NCI-H146 (cell line): ENCODE results near the gene B3GNT9.
A peak's percentile ranks its signal among the peaks of the same experiment; 100 is the strongest.
"Not testable (repeated sequence)": the region's sequence is repeated elsewhere in the genome, so short reads cannot be mapped to it uniquely, and the experiment has no call there.

Experiments
- DNase-seq: peaks from one replicate; lab custom pipeline; 2025; lab: John Stamatoyannopoulos, UW

B3GNT9 gene

DNA sequence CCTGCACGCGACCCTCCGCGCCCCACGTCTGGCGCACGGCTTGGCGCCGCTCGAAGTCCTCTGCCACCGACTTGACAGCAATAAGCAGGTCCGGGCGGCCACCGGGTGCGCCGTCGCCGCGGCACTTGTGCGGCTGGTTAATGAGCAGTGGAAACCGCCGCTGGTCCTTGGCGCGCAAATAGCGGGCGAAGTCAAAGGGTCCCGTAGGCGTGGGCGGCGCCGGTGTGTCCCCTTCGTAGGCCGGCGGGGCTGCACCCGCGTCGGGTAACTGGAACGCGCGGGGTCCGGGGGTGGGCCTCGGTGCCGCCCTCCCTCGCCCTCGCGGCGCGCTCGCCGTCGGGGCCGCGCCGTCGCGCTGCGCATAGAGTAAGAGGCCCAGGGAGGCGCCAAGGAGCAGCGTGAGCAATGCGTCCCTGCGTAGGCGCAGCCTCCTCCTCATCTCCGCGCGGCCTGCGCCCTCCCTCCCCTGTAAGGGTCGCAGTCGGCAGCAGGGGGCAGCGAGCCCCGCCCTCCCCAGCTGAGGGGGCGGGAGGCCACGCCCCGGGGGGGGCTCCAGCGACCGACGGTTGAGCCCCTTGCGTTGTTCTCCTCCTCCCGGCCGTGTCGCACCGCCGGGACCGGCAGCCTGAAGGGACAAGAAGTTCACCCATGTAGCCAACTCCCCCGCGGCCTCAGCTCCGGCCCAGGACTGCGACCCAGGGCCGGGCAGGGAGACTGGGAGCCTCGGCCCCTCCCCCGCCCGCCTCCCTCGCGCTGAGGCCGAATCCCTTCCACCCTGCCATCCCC lies 558 bp downstream of the B3GNT9 start:
- DNase-seq: peak; percentile 12

- DNase-seq: no peak
Observed at GRCh38 chr16:67149276-67150046, 1.3 kb downstream of the B3GNT9 start.

DNA sequence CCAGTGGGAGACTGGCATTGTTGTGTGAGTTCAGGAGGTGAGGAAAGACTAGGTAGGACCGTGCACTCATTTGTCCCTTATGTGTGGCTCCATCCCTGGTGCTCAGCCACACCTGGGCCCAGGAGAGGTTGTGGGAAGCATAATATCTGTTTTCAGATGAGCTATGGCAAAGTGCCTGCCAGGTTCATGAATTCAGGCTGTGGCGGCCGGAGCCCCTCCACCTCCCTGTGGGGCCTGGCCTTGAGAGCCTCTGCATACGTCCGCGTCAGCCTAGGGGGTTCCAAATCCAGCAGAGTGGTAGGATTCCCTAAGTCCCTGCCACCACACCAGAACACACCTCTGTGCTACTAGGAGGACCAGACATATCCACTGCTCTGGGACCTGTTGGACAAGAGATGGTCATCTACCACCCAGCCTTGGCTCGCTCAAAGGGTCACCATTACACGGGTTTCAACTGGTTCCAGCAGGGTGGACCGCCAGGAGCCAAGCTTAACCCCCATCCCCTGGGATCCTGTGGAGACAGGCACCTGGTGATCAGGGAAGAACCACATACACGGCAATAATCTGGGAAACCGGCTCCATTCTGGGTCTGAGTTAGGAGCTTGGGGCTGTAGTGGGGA lies 2.0 kb downstream of the B3GNT9 start:
- DNase-seq: no peak

DNA sequence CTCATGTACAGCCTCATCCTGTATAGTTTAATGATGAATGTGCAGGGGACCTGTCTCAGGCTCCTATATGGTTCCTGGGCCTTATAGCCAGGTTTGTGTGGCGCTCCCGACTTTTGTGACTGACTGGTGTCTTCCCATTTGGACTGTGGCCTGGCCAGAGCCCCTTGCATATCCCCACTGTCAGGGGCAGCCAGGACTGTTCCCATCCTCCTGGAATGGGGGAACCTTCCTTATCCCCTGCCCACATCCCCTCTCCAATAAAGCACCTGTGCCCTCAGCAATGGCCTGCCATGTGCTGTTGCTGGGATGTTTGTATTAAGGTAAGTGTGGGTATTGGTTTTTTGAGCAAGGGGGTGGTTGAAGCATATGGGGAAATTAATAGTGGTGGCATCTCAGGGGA lies 2.6 kb downstream of the B3GNT9 start:
- no peak for DNase-seq

DNA sequence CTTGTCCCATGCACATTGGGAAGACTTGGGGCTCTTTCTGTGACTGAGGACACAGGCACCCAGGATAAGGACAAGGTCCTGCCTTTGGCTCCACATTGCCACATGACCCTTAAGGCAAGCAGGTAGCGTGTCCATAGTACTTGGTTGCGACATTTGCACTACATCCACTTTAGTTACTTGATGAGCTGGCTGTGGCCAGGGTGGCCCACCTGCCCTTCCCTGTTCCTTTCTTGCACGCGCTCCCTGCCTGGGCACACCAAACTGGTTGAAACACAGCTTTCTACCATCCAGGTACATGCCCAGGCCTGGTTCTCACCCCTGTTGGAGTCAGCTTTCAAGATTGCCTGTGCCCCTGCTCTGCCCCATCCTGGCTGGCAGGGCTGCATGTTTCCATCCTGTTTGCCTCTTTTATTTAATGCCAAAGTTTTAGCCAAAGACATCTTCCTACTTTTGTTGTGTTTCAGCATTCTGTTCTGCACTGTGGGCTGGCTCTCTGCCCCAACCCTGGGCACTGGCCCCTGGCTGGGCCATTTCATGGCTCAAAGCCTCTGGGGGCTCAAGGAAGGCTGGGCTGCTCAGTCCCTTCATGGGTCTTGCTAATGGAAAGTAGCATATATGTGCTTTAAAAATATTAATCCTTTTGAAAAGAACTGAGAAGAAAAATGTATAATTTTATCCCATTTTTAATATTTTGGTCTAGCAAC lies 3.2 kb downstream of the B3GNT9 start:
- no peak for DNase-seq

GRCh38 chr16:67146523-67147357 lies 4.1 kb downstream of the B3GNT9 start:
- DNase-seq: no peak

- DNase-seq: no peak
Observed at GRCh38 chr16:67145746-67146145, 5.1 kb downstream of the B3GNT9 start.

GRCh38 chr16:67144943-67145342 lies 5.9 kb downstream of the B3GNT9 start:
- no peak for DNase-seq

DNA sequence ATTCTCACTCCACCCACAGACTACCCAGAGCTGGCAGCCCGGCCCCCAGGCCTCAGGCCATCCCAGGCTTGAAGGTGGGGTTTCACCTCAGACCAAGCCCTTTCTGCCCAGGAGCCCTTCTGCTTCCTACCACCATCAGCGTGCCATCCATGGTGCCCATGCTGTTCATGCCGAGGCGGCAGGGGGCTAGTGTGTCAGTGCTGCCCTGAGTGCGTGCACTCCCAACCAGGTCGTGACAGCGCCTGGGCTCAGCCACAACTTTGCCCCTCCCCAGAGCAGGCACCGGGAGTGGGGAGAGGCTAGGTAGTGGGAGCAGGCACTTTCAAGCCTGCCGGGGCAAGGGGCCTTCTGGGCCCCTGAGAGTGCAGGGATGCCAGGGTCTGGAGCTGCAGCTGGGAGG lies 8.5 kb downstream of the B3GNT9 start:
- no peak for DNase-seq

DNA sequence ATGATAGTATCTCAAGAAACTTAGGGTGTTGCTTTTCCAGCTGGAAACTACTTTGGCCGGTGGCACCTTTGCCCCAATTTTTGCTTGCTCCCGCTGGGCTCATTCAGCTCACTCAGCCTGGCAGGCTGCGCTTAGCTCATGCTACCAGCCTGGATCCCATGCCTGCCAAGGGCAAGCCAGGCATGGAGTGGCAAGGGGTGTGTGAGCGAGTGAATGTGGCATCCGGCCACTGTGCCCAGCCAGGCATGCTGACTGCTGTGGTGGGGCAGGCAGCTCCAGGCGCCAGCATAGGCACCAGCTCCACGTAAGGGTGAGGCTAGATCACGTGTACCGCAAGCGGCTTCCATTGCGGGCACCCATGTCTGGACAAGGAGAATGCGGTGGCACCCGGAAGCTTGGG lies 9.4 kb downstream of the B3GNT9 start:
- no peak for DNase-seq

GRCh38 chr16:67137605-67138004 lies 13.2 kb downstream of the B3GNT9 start:
- DNase-seq: no peak

DNA sequence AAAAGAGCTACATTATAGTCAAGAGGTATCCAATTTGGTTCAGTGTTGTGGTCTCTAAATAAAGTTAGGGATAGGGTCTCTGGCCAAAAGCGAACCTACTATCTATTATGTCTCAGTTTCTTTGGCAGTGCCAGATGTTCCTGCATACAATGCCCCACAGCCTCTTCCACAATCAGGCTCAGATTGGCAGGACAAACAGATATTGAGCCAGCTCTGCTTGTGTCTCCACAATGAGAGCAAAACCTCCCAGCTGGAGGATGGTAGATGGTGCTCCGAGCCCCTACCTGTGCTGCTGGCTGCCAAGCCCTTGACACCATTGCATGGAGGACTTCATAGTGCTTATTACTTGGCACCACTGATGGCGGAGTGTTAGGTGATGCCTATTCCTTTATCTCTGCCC lies 21.4 kb downstream of the B3GNT9 start:
- DNase-seq: no peak

DNA sequence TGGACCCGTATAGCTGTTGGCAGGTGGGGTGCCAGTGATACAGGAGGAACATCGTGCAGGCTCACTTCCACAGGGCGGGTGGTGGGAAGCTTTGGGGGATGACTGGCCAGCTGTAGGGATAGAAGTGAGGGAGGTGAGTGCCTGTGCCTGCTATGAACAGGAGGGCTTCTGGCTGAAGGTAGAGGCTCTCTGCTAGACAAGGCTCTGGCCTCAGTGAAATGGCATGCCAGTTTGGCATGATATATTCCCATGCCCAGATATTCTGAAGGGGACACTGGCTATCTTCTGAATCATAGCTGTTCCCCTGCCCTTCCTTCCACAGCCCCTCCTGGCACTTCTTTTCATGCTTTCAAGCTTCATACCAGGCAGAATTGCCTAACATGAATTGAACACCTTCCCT lies 21.9 kb downstream of the B3GNT9 start:
- DNase-seq: no peak

GRCh38 chr16:67128417-67128816 lies 22.4 kb downstream of the B3GNT9 start:
- no peak for DNase-seq

DNA sequence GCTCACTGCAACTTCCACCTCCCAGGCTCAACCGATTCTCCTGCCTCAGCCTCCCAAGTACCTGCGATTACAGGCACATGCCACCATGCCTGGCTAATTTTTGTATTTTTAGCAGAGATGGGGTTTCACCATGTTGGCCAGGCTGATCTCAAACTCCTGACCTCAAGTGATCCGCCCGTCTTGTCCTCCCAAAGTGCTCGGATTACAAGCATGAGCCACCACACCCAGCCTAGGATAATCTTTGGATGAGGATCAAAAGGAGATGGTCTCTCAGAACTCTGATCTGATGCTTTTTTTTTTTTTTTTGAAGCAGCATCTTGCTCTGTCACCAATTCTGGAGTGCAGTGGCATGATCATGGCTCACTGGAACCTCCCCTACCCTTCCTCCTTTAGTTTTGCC lies 28.0 kb downstream of the B3GNT9 start:
- not testable (repeated sequence) for DNase-seq

GRCh38 chr16:67120025-67120424 lies 30.8 kb downstream of the B3GNT9 start:
- no peak for DNase-seq

GRCh38 chr16:67117716-67118115 lies 33.1 kb downstream of the B3GNT9 start:
- DNase-seq: no peak

GRCh38 chr16:67116388-67117311 lies 34.1 kb downstream of the B3GNT9 start:
- no peak for DNase-seq

DNA sequence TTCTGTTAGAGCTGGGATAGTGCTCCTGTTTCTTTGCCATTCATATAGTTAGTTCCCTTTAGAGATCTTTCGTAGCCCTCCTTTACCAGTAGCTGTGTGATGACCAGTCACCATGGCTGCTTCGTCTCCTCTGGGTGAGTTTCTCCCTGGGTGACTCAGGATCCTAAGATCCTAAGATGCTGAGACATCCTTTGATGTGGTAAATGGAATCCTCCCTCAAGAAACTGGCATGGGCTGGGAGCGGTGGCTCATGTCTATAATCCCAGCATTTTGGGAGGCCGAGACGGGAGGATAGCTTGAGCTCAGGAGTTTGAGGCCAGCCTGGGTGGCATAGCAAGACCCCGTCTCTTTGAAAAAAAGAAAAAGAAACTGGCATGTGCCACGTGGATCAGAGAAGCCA lies 35.2 kb downstream of the B3GNT9 start:
- DNase-seq: no peak

DNA sequence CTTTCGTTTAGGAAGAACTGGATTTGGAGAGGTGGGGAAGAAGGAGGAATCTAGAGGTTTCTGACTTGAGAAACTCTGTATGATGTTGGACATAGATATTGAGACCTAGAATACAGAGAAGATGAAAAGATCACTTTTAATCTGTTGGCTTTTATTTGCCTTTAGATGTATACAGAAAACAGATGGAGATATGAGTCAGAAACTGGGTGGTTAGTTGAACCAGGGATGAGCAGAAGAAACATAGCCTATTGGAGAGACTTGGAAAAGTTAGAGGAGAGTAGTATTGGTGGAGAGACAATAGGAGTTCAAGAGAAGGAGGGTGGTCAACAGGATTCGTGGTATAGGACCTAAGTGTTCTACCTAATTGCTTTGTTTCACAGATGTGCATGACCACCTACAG lies 36.0 kb downstream of the B3GNT9 start:
- DNase-seq: no peak
